H9 (cell line): ENCODE results near the gene MRI1. TPM values are rescaled to one million over a fixed set of nuclear protein-coding genes. Genes with fewer than 3 reads are reported as not detected.

Source experiments
- DNase-seq: peaks from one replicate; pipeline ENCODE4 v3.0.0-alpha.2; 2017
- H2AFZ ChIP-seq: one replicate; pipeline ENCODE4 v1.6.1; 2013; ENCODE audit warnings: mild to moderate bottlenecking, low read length, control low read depth, moderate library complexity
- H2AK5ac ChIP-seq: 2 replicates; pipeline ENCODE4 v1.6.1; 2013; ENCODE audit warnings: low read length, control low read depth, mixed read lengths; ENCODE audit not compliant: insufficient read length
- H2BK120ac ChIP-seq: one replicate; pipeline ENCODE4 v1.6.1; 2013; ENCODE audit warnings: low read depth, mild to moderate bottlenecking, low read length, control low read depth, inconsistent platforms; ENCODE audit not compliant: poor library complexity, severe bottlenecking
- H2BK12ac ChIP-seq: 2 replicates; pipeline ENCODE4 v1.6.1; 2013; ENCODE audit warnings: low read length, control low read depth, mixed read lengths, low read depth; ENCODE audit not compliant: insufficient read length
- H2BK15ac ChIP-seq: 2 replicates; pipeline ENCODE4 v1.6.1; 2013; ENCODE audit warnings: low read depth, low read length, control low read depth
- H2BK20ac ChIP-seq: one replicate; pipeline ENCODE4 v1.6.1; 2013; ENCODE audit warnings: low read depth, mild to moderate bottlenecking, low read length, control low read depth, inconsistent platforms; ENCODE audit not compliant: poor library complexity, severe bottlenecking
- H2BK5ac ChIP-seq: 2 replicates; pipeline ENCODE4 v1.6.1; 2013; ENCODE audit warnings: low read length, control low read depth, mixed read lengths; ENCODE audit not compliant: insufficient read length
- H3K14ac ChIP-seq: 2 replicates; pipeline ENCODE4 v1.6.1; 2013; ENCODE audit warnings: low read length, control low read depth; ENCODE audit not compliant: insufficient read depth
- H3K18ac ChIP-seq: 2 replicates; pipeline ENCODE4 v1.6.1; 2013; ENCODE audit warnings: low read depth, mild to moderate bottlenecking, mixed read lengths, low read length, control low read depth; ENCODE audit not compliant: insufficient read length
- H3K23ac ChIP-seq: 2 replicates; pipeline ENCODE4 v1.6.1; 2013; ENCODE audit warnings: low read length, control low read depth, mixed read lengths, low read depth; ENCODE audit not compliant: insufficient read length
- H3K23me2 ChIP-seq: 2 replicates; pipeline ENCODE4 v1.6.1; 2013; ENCODE audit warnings: low read depth, mild to moderate bottlenecking, mixed read lengths, low read length, control low read depth; ENCODE audit not compliant: insufficient read length, poor library complexity, severe bottlenecking
- H3K27ac ChIP-seq: 2 replicates; pipeline ENCODE4 v1.5.1; 2013; ENCODE audit warnings: low read length, control low read depth, mixed read lengths, low read depth; ENCODE audit not compliant: insufficient read length
- H3K27me3 ChIP-seq: 2 replicates; pipeline ENCODE4 v1.6.1; 2013; ENCODE audit warnings: low read length, control low read depth, inconsistent platforms; ENCODE audit not compliant: insufficient read depth
- H3K4ac ChIP-seq: 2 replicates; pipeline ENCODE4 v1.6.1; 2013; ENCODE audit warnings: low read depth, mild to moderate bottlenecking, control low read depth, inconsistent platforms, low read length, moderate library complexity
- H3K4me1 ChIP-seq: 2 replicates; pipeline ENCODE4 v1.6.1; 2013; ENCODE audit warnings: low read length, control low read depth, inconsistent platforms; ENCODE audit not compliant: insufficient read depth
- H3K4me2 ChIP-seq: 2 replicates; pipeline ENCODE4 v1.6.1; 2013; ENCODE audit warnings: low read length, control low read depth, mixed read lengths; ENCODE audit not compliant: insufficient read length, insufficient read depth
- H3K56ac ChIP-seq: 2 replicates; pipeline ENCODE4 v1.6.1; 2013; ENCODE audit warnings: low read depth, mild to moderate bottlenecking, mixed read lengths, low read length, control low read depth; ENCODE audit not compliant: insufficient read length
- H3K79me1 ChIP-seq: 2 replicates; pipeline ENCODE4 v1.6.1; 2013; ENCODE audit warnings: low read depth, mild to moderate bottlenecking, moderate library complexity, low read length, control low read depth, inconsistent platforms; ENCODE audit not compliant: insufficient read depth, poor library complexity, severe bottlenecking
- H3K79me2 ChIP-seq: 2 replicates; pipeline ENCODE4 v1.6.1; 2013; ENCODE audit warnings: low read length, control low read depth, inconsistent platforms; ENCODE audit not compliant: insufficient read depth
- H3K9ac ChIP-seq: 2 replicates; pipeline ENCODE4 v1.6.1; 2013; ENCODE audit warnings: low read length, control low read depth, mixed read lengths; ENCODE audit not compliant: insufficient read length; ENCODE audit errors: extremely low read depth
- H3K9me3 ChIP-seq: one replicate; pipeline ENCODE4 v1.6.1; 2013; ENCODE audit warnings: low read depth, low read length, inconsistent platforms; ENCODE audit not compliant: control insufficient read depth
- H3T11ph ChIP-seq: one replicate; pipeline ENCODE4 v1.6.1; 2013; ENCODE audit warnings: mild to moderate bottlenecking, low read length, control low read depth, inconsistent platforms
- H4K20me1 ChIP-seq: one replicate; pipeline ENCODE4 v1.6.1; 2013; ENCODE audit not compliant: control insufficient read depth, insufficient read length, insufficient read depth
- H4K5ac ChIP-seq: 2 replicates; pipeline ENCODE4 v1.6.1; 2013; ENCODE audit warnings: low read depth, mild to moderate bottlenecking, mixed read lengths, low read length, control low read depth; ENCODE audit not compliant: insufficient read length
- H4K8ac ChIP-seq: replicated peaks from 2 replicates; pipeline ENCODE4 v1.6.1; 2013; ENCODE audit warnings: low read length, control low read depth, mixed read lengths, low read depth; ENCODE audit not compliant: insufficient read length
- H4K91ac ChIP-seq: 2 replicates; pipeline ENCODE4 v1.6.1; 2013; ENCODE audit warnings: low read depth, mild to moderate bottlenecking, moderate library complexity, mixed read lengths, low read length, control low read depth; ENCODE audit not compliant: insufficient read length
- H3K27ac Mint-ChIP-seq, 3 experiments: 2 replicates in 2 of 3; 3 replicates in 1 of 3; pipeline ENCODE4 v1.8.0; 2020 to 2021; ENCODE audit warnings: mixed read lengths in 3 of 3, mild to moderate bottlenecking in 1 of 3, moderate library complexity in 1 of 3
- H3K27me3 Mint-ChIP-seq: 2 replicates; pipeline ENCODE4 v1.8.0; 2021; ENCODE audit warnings: low read depth, mild to moderate bottlenecking, moderate library complexity, mixed read lengths
- H3K36me3 Mint-ChIP-seq, 3 experiments: 2 replicates in 2 of 3; 3 replicates in 1 of 3; pipeline ENCODE4 v1.8.0; 2020 to 2021; ENCODE audit warnings: low read depth in 3 of 3, mixed read lengths in 3 of 3; ENCODE audit not compliant: insufficient read depth in 1 of 3
- H3K4me1 Mint-ChIP-seq, 2 experiments: 2 replicates each; pipeline ENCODE4 v1.8.0; 2020; ENCODE audit warnings: mixed read lengths in 2 of 2
- H3K4me3 Mint-ChIP-seq, 2 experiments: 2 replicates in 1 of 2; 3 replicates in 1 of 2; pipeline ENCODE4 v1.8.0; 2020 to 2021; ENCODE audit warnings: mild to moderate bottlenecking in 2 of 2, mixed read lengths in 2 of 2, moderate library complexity in 1 of 2
- H3K9me3 Mint-ChIP-seq, 2 experiments: 2 replicates in 1 of 2; 3 replicates in 1 of 2; pipeline ENCODE4 v1.8.0; 2020; ENCODE audit warnings: mild to moderate bottlenecking in 2 of 2, mixed read lengths in 2 of 2, moderate library complexity in 1 of 2
- CTCF ChIP-seq: fragments of 200-600 bp; sonication (generic); conservative IDR thresholded peaks from 3 replicates; pipeline ENCODE4 v1.8.0; 2021; ENCODE audit warnings: antibody characterized with exemption, mild to moderate bottlenecking
- whole genome bisulfite sequencing: extraction: QIAGEN DNeasy Blood & Tissue Kit; methylation state at CpG from one replicate; pipeline ENCODE4 v1.1.7; 2013; ENCODE audit warnings: missing lambda C conversion rate, low lambda C conversion rate, mixed read lengths; ENCODE audit not compliant: insufficient read length; ENCODE audit errors: extremely low coverage; 5-methylcytosine and 5-hydroxymethylcytosine counted together
- total RNA-seq: library from RNA; stranded (reverse); gene quantifications from 2 replicates; pipeline ENCODE4 v1.2.1, GENCODE V29; 2021

Gene MRI1
- total RNA-seq, 1 experiment from 2014 or later, result 19.5 TPM

GRCh38 chr19:13795595-13796300 is 31.4 kb downstream of the MRI1 start:
- Histone ChIP-seq H4K8ac (no peak overlapping the region), H4K5ac (no peak overlapping the region), H2BK5ac (no peak overlapping the region), H3K4ac (no peak overlapping the region; the same call in 1 of the 2 replicates), H2BK20ac (no peak overlapping the region), H3K18ac (peak overlapping the region; percentile 72), H3K56ac (no peak overlapping the region), H3K4me1 (no peaks in the 10 kb centered on the region), H2BK120ac (no peak overlapping the region), H4K20me1 (no peaks in the 10 kb centered on the region), H4K91ac (no peak overlapping the region), H3T11ph (no peak overlapping the region), H3K27ac (no peak overlapping the region), H3K79me1 (no peaks in the 10 kb centered on the region), H2AK5ac (no peak overlapping the region), H3K9ac (peak overlapping the region; percentile 67), H3K27me3 (no peaks in the 10 kb centered on the region), H2BK15ac (no peak overlapping the region; the same call in 1 of the 2 replicates), H2BK12ac (no peak overlapping the region), H3K4me2 (peak overlapping the region; percentile 83), H3K14ac (peak overlapping the region; percentile 72), H2AFZ (no peak overlapping the region), H3K23me2 (peaks cover 5% of the 10 kb centered on the region), H3K9me3 (no peaks in the 10 kb centered on the region), H3K23ac (no peak overlapping the region), H3K79me2 (no peaks in the 10 kb centered on the region)
- TF ChIP-seq CTCF, result no peak
- H3K27me3 Mint-ChIP-seq, result no peaks in the 10 kb centered on the region
- WGBS, result no CpG with 5 or more reads among the region's 42 CpGs
- H3K27ac Mint-ChIP-seq, result peak overlapping the region; percentile 90 to 94 (median 93); a peak in 6 of 7 replicates
- peak overlapping the region; percentile 89 to 97 for H3K4me3 Mint-ChIP-seq
- no peaks in the 10 kb centered on the region for H3K9me3 Mint-ChIP-seq
- H3K36me3 Mint-ChIP-seq, result peaks cover 2 to 15% (median 12%) of the 10 kb centered on the region in 3 experiments; a peak in 6 of 7 replicates
- peak; percentile 67 for DNase-seq
- H3K4me1 Mint-ChIP-seq, result peaks cover 15 to 17% of the 10 kb centered on the region in 2 experiments
